Nephron progenitor cell (in vitro differentiated cells): Measurements from ENCODE around the gene LRRC9.
A peak's percentile ranks its signal among the peaks of the same experiment; 100 is the strongest.

Experiments
- DNase-seq: peaks from one replicate; pipeline ENCODE4 v3.0.0; 2021
- H3K27ac Mint-ChIP-seq: 2 replicates; pipeline ENCODE4 v1.8.0; 2021; ENCODE audit warnings: mild to moderate bottlenecking, moderate library complexity, mixed read lengths
- H3K27me3 Mint-ChIP-seq: 2 replicates; pipeline ENCODE4 v1.8.0; 2021; ENCODE audit warnings: mild to moderate bottlenecking, low read depth, mixed read lengths; ENCODE audit not compliant: poor library complexity
- H3K36me3 Mint-ChIP-seq: 2 replicates; pipeline ENCODE4 v1.8.0; 2021; ENCODE audit warnings: low read depth, mixed read lengths
- H3K4me1 Mint-ChIP-seq: 2 replicates; pipeline ENCODE4 v1.8.0; 2021; ENCODE audit warnings: mixed read lengths
- H3K4me3 Mint-ChIP-seq: 2 replicates; pipeline ENCODE4 v1.8.0; 2021; ENCODE audit warnings: mild to moderate bottlenecking, moderate library complexity, mixed read lengths
- H3K9me3 Mint-ChIP-seq: 2 replicates; pipeline ENCODE4 v1.8.0; 2021; ENCODE audit warnings: mild to moderate bottlenecking, moderate library complexity, mixed read lengths
- TF ChIP-seq, protein P1 (sequence below): fragments of 200-600 bp; sonication (generic); IDR thresholded peaks from 2 replicates; pipeline ENCODE4 v1.5.0; 2021; ENCODE audit warnings: antibody characterized with exemption

The LRRC9 gene

DNA sequence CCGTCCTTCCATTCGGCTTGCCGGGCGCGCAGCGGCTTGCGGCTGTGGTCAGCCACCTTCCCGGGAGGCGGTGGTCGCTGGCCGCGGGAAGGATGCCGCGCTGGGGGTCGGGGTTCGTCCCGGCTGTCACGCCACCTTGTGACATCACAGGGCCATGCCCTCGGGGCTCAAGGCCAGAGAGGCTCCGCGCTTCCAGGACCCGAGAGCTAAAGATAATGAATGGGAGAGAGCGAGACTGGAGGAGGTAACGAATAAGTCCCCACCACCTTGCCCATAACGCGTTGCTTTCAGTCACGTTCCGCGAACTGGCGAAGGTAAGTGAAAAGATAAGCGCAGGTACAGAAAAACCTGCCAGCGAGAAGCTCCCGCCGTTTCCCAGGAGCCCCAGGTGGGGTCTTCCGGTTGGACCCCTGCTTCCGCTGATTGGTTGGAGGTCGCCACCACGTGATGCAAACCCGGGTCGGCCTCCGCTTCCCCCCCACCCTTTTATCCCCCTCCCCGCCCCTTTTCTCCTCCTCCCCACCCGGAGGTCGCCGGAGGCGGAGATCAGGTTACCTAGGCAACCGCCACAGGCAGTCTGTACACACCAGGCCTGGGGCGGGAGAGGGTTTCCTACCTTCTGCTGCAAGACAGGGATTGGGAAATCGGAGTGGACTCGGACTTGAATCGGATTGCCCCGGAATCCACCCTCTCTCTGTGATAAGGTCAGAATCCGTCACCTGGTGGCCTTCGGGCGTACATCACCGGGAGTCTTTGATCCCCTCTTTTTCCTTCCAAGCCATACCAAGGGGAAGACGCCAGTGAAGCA, at the start of gene LRRC9:
TSS of gene LRRC9 (plus strand) at position 575 of the 808 bp plus-strand sequence.
- Mint-ChIP-seq H3K36me3 (peaks cover 24% of the 10 kb centered on the region), H3K4me1 (peaks cover 34% of the 10 kb centered on the region), H3K4me3 (peak within 1 kb of the TSS; percentile 93), H3K27me3 (peaks cover 4% of the 10 kb centered on the region), H3K9me3 (peaks cover 17% of the 10 kb centered on the region), H3K27ac (peak within 1 kb of the TSS; percentile 98)
- TF ChIP-seq, protein P1, sequence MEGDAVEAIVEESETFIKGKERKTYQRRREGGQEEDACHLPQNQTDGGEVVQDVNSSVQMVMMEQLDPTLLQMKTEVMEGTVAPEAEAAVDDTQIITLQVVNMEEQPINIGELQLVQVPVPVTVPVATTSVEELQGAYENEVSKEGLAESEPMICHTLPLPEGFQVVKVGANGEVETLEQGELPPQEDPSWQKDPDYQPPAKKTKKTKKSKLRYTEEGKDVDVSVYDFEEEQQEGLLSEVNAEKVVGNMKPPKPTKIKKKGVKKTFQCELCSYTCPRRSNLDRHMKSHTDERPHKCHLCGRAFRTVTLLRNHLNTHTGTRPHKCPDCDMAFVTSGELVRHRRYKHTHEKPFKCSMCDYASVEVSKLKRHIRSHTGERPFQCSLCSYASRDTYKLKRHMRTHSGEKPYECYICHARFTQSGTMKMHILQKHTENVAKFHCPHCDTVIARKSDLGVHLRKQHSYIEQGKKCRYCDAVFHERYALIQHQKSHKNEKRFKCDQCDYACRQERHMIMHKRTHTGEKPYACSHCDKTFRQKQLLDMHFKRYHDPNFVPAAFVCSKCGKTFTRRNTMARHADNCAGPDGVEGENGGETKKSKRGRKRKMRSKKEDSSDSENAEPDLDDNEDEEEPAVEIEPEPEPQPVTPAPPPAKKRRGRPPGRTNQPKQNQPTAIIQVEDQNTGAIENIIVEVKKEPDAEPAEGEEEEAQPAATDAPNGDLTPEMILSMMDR = no peak
- DNase-seq = peak; percentile 91

DNA sequence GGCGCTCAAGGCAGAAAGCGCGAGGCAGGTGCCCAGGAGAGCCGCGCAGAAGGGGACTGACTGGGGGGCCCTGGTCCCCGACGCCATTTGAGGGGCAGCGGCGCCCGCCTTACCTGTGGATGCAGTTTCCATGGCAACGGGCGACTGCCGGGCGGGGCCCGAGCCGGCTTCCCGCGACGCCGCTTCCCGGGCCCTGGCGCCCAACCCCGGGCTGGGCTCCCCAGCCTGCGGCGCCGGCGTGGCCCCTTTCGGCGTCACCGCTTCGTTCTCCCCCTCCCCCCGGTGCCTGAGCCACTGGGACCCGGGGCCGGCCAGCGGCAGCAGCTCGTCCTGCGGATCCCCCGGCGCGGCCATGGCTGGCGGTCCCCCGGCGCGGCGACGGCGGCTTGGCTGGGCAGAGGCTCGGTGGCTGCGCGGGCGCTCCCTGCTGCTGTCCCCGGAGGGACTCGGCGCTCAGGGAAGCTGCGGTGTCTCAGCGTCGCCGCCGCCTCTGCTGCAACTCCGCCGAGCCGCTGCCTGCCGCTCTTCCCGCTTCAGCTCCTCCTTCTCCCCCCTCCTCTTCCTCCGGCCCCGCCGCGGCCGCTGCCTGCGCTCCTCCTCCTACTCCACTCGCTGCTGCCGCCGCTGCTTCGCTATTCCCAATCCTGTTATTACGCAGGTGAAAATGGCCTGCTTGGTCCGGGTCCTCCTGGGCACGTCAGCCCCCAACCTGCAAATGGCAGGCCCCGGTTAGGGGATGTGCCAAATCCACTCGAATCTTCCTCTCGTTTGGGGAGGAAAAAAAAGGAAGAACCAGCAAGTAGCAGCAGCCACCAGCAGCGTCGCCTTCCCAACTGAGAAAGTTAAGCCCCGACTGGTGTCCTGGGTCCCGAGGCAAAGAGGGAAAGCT, 49.4 kb upstream of the LRRC9 start, which contains the start of gene RTN1:
TSS of gene RTN1 (minus strand) at position 500 of the 889 bp plus-strand sequence. CDS start at position 354, 146 bp downstream.
- H3K4me1 Mint-ChIP-seq = peaks cover 8% of the 10 kb centered on the region
- TF ChIP-seq, protein P1 = no peak
- H3K27me3 Mint-ChIP-seq = peaks cover 95% of the 10 kb centered on the region
- DNase-seq = peak; percentile 77
- no peaks in the 10 kb centered on the region for H3K36me3 Mint-ChIP-seq
- peak within 1 kb of the TSS; percentile 91 for H3K4me3 Mint-ChIP-seq
- H3K9me3 Mint-ChIP-seq = no peaks in the 10 kb centered on the region
- no peak within 1 kb of the TSS for H3K27ac Mint-ChIP-seq

DNA sequence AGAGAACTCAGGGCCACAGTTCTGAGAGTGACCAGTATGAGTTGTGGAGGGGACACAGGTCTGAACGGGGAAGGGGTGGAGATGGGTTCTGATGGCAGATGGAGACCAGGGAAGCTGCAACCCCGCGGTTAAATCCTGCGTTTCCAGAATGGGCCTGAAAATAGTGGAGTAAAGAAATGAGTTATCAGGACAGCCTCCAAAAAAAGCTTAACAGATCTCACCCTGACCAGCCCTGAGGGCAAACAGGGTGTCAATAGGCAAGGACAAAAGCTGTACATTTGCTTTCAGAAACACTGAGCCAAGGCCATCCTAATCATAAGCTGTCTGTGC, 48.8 kb upstream of the LRRC9 start:
- TF ChIP-seq, protein P1 = no peak
- H3K27me3 Mint-ChIP-seq = peaks cover 93% of the 10 kb centered on the region
- H3K4me1 Mint-ChIP-seq = peaks cover 8% of the 10 kb centered on the region
- DNase-seq = no peak
- H3K9me3 Mint-ChIP-seq = no peaks in the 10 kb centered on the region
- H3K36me3 Mint-ChIP-seq = no peaks in the 10 kb centered on the region
- no peak overlapping the region for H3K27ac Mint-ChIP-seq
- H3K4me3 Mint-ChIP-seq = peak overlapping the region; percentile 91

DNA sequence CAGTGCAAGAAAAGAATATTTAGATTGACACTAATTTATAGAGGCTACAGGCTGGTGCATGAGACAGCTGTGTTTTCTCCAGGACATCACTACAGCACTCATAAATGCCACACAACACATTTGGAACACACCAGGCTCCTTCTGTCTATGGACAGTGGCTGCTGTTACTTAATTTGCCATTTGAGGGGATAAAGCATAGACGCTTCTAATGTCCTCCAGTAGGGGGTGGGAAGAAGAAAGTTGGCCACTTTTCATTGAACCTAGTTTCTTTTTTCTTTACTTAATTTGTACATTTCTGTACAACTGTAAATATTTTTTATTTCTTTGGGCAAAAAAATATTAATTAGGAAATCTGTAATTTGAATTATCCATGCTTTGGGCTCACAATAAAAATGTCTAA, 37.0 kb upstream of the LRRC9 start:
- Mint-ChIP-seq H3K9me3 (peaks cover 7% of the 10 kb centered on the region), H3K4me1 (no peaks in the 10 kb centered on the region), H3K36me3 (no peaks in the 10 kb centered on the region), H3K4me3 (no peak overlapping the region), H3K27me3 (peaks cover 24% of the 10 kb centered on the region), H3K27ac (no peak overlapping the region)
- TF ChIP-seq, protein P1 = peak; percentile 53
- no peak for DNase-seq

DNA sequence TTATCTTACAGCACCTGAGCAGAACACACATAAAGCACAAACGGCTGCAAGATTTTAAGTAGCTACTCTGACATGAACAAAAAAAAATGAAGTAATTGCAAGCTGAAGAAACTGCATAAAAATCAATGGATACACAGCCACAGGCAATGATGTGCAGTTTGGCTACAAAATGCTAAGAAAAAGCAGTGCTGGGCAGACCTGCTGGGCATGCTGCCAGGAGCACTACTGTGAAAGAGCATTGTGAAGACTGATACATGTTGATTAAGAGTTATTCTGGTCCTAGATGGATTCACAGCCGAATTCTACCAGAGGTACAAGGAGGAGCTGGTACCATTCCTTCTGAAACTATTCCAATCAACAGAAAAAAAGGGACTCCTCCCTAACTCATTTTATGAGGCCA, 29.3 kb upstream of the LRRC9 start:
- Mint-ChIP-seq H3K9me3 (peaks cover 6% of the 10 kb centered on the region), H3K27me3 (peaks cover 22% of the 10 kb centered on the region), H3K4me3 (no peak overlapping the region), H3K36me3 (no peaks in the 10 kb centered on the region), H3K4me1 (no peaks in the 10 kb centered on the region), H3K27ac (no peak overlapping the region)
- no peak for DNase-seq
- TF ChIP-seq, protein P1 = no peak
